GM18505 (cell line): ENCODE results near the gene MROH8.

Experiments used
- ATAC-seq: cut with Tn5 transposase; IDR thresholded peaks from one replicate; pipeline ENCODE4 v1.9.1; 2021; ENCODE audit not compliant: unreplicated experiment
- POLR2A ChIP-seq: IDR thresholded peaks from 4 replicates; pipeline ENCODE4 v1.6.1; 2011; ENCODE audit warnings: borderline replicate concordance; ENCODE audit not compliant: insufficient read depth, insufficient read length; ENCODE audit errors: extremely low read depth

The MROH8 gene

DNA sequence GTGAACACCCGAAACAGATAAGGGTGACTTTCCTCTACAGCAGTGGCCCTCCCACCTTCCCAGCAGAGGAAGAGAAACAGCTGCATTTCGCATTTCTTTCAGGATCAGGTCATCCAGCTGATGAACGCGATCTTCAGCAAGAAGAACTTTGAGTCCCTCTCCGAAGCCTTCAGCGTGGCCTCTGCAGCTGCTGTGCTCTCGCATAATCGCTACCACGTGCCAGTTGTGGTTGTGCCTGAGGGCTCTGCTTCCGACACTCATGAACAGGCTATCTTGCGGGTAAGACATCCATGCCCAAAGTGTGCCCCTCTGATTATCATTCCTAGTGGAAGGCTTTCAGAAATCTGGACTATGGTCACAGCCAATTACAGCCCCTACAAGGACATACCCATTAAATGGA, 27.8 kb upstream of the MROH8 start:
- no peak for ATAC-seq
- no peak for TF ChIP-seq POLR2A

DNA sequence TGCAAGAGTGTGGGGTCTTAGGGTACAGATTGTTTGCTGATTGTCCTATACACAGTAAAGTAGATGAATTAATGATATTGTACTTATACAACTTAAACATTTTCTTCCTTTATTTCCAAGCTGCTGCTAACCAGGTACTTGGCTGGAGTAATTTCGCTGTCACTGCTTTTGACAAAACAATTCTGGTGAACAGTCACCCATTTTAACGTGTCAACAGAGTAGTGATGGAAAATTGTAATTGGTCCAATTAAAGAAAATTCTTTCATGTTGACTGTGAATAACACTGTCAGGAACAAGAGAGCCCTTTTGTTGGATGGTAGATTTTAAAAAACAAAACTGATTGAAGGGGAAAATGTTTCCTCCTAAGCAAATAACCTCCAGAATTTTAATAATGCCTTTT, 26.4 kb upstream of the MROH8 start:
- ATAC-seq, result no peak
- no peak for TF ChIP-seq POLR2A

DNA sequence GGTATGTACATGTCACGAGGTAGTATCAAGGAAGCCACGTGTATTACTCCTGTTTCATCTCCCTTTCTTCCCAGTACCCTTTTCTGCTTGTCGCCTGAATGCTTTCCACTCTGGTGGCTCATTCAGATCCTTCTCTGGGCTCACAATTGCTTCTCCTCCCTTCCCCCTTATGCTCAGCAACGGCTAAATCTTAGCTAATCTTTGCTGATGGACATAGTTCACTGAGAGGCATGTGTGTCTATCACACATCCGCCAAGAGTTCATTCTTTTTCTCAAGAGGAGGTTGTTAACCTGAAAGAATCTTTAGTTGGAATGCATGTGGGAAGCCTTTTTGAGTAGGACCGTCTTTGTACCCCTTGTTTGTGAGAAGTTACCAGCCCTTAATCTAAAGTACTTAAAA, 25.8 kb upstream of the MROH8 start:
- ATAC-seq, result no peak
- TF ChIP-seq POLR2A, result no peak

DNA sequence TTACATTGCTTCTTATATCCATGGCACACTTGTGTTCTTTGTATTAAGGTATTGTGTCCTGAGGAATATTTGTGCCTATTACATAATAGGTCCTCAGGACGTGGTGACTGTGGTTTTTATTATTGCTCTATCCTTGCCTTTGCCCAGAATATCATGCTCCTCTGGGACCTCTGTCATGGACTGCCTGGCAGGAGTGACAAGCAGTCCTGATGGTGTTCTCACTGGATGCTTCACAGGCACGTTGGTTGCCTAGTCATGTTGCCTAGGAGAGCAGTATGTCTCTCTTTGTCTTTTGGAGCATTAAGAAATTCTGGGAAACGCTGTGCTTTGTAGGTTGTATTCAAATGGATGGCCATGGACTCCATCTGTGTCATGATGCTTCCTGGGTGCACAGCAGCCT, 24.7 kb upstream of the MROH8 start:
- ATAC-seq, result no peak
- no peak for TF ChIP-seq POLR2A

DNA sequence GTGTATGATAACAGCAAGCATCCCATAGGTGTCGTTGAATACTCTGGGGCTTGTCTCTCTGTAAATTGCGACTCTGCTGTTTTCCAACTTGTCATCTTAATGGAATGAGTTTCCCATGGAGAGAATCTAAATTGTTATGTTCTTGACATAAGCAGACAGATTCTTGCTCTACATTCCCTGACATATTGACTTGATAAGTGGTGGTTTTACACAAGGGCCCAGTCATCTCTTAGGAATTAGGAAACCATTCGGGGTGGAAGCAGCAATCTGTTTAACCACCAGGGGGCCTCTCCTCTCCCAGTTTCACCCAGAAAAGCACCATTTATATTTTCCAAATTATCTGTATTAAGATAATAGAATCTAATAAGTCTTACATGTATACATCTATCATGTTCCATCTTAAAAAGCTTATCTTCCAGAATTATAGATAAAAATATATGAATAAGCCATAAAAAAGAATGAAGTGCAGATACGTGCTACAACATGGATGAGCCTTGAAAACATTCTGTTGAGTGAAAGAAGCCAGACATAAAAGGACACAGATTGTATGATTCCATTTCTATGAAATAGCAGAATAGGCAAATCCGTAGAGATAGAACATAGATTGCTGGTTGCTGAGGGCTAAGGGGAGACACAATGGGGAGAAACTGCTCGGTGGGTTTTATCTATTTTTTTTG, 23.1 kb upstream of the MROH8 start:
- no peak for ATAC-seq
- no peak for TF ChIP-seq POLR2A

DNA sequence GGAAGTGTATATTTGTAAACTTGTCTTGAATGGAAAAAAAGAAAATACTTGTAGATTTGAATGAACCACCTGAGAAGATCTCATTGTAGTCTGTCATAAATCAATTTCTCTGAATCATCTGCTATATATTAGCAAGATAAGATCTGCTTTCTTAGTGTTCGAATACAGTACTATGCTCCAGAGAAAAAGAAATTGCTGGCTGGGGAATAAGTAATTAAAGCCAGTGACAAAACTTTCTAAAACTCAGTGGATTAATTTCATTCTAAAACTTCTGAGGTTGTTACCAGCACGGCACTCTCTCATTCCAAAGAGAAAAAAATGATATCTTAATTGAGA, 22.4 kb upstream of the MROH8 start:
- ATAC-seq, result no peak
- TF ChIP-seq POLR2A, result no peak

DNA sequence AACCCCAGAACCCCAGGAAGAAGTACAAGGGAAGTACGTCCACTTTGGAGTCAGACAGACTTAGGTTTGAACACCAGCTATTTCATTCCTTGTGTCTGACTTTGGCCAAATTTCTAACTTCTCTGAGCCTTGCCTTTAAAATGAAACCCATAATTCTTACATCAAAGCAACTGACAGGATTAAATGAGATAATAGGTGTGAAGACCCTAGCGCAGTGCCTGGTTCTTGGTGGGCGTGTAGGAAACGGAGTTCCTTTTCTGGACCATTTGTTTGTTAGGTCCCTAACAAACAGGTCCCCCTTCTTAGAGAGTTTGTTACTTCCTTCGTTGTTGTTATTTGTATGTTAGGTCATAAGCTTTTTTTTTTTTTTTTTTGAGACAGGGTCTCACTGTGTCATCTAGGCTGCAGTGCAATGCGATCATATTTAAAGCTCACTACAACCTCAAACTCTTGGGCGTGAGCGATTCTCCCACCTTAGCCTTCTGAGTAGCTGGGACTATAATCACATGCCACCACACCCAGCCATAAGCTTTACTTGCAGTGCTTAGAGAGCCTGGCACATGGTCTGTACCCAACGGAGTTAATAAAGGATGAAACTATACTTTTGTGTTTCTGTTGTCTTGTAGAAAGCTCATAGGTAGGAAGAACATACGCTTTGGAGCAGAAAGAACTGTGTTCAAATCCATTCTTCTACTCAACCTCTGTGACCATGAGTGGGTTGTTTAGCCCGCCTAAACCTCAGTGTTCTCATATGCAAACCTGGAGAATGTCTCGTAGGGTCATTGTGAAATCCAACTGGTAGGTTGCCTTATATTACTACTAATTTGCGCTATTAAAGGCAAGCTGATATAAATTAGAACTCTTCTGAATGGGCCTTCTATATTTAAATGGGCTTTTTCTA, 21.8 kb upstream of the MROH8 start:
- no peak for TF ChIP-seq POLR2A
- no peak for ATAC-seq

DNA sequence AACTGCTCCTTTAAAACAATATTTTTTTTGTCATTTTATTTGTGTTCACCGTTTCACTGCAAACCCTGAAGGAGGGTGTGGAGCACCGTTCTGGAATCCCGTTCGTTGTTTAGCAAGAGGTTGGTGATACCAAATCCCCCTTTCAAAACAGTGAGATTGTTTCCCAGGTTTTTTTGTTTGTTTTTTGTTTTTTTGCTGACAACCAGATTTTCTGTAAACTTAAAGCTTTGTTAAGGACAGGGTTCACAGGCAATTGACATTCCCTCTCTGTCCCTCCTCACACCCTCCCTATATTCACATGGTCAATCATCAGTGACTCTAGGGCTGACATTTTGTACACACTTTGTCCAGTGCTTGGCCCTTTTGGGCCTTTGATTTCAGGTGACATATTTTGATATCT, 21.0 kb upstream of the MROH8 start:
- no peak for TF ChIP-seq POLR2A
- no peak for ATAC-seq

DNA sequence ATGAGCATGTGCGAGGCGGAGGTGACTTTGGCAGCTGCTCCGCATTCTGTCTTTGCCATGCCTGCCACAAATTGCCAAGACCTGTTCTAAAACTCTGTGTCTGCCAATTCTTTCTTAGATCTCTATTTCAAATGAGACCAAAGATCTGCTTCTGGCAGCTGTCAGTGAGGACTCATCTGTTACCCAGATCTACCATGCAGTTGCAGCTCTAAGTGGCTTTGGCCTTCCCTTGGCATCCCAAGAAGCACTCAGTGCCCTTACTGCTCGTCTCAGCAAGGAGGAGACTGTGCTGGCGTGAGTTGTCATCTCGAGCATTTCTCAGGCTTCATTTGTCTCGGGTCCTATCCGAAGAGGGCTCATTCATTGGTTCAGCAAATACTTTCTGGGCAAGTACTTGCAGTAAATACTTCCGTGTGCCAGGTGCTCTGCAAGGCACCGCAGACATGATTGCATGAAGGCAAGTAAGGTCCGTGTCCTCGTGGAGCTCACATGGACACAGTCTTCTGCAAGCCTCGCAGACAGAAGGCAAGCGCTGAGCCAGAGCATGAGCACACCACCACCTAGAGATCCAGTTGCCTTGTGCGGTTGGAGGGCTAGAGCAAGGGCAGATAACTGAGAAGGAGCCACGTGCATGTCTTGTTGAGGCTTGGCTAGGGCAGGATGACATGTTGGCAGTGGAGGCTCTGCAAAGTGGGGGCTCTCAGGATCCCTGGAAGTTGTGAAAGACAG, 19.7 kb upstream of the MROH8 start:
- no peak for ATAC-seq

DNA sequence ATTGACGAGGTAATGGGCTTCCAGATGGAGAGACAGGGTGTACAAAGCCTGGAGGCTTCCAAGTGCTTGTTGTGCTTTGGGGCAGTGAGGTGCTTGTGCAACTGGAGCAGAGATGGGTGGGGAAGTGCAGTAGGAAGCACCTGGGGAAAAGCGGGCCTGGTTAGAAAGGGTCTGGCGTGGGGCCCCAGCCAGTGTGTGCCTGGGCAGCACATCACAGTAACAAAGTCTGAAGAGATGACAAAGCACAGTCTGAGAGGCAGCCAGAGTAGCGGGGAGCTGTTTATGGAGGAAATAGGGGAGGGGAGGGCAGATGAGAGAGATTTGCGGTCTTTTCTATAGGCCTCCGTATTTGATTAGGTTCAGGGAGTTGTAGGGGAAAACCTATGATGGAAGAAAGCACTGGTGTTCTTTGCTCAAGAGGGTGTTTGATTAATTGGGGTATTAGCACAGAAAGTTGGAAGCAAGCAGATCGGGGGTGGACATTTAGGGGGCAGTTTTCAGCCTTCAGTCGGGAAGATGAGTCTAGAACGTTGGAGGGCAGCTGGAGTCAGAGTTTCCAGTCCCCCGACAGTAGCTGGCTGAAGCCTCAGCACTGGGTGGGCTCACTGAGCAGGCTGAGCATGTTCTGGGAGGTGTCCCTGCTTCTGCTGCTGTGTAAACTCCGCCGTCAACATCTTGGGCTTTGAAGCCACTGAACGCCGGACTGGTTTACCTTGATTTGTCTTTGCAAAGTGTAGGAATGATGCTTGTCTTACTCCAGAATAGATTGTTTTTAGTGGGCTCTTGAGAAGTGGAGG, 15.5 kb upstream of the MROH8 start:
- TF ChIP-seq POLR2A, result no peak
- no peak for ATAC-seq

More for the DNA sequence above, 19.7 kb upstream of the MROH8 start:
- no peak for TF ChIP-seq POLR2A

DNA sequence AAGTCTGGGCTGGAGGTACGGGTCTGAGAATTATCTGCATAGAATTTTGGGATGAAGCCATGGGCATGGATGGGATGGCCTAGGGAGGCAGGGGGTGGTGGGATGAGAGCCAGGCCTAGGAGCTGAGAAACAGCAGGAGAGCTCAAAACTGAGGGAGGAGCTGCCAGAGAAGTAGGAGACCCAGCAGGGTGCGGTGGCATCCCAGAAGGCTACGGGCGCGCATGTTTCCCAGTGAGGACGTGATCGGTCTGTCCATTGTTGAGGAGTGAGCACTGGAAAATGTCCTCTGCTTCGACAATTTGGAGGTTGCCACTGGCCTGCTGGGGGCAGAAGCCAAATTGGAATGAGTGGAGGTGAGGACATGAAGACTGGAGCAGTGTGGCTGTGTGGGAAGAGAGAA, 14.5 kb upstream of the MROH8 start:
- no peak for TF ChIP-seq POLR2A
- ATAC-seq, result no peak

DNA sequence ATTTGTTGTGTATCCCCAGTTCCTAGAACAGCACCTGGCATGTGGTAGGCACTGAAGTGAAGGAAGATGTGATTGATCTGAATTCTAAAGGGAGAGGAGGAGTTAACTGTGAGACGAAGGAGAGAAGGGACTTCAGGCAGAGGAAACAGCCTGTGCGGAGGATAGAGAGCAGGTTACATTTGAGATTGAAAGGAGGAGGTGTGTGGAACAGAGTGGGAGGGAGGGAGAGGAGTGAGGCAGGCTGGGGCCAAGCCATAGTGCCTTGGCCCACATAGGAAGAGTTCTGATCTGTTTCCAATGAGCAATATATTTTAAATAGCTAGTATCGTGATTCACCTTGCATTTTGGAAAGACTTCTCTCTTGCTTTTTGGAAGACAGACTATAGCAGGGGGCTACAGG, 13.9 kb upstream of the MROH8 start:
- TF ChIP-seq POLR2A, result no peak
- ATAC-seq, result no peak
